GM12873 (cell line): ENCODE data around the gene MRPS5.

ENCODE experiments used
- CTCF ChIP-seq: IDR thresholded peaks from 2 replicates; pipeline ENCODE4 v1.5.1; 2012; ENCODE audit warnings: low read depth, mild to moderate bottlenecking, moderate library complexity, low read length, control low read depth; ENCODE audit not compliant: insufficient read depth; ENCODE audit errors: missing control alignments

MRPS5 gene

GRCh38 chr2:95042472-95043271 is 78.9 kb downstream of the MRPS5 start:
- no peak for TF ChIP-seq CTCF

- TF ChIP-seq CTCF: no peak
These were observed 79.7 kb downstream of the MRPS5 start for GRCh38 chr2:95041824-95042442.

GRCh38 chr2:95041060-95041823 is 80.4 kb downstream of the MRPS5 start:
- no peak for TF ChIP-seq CTCF

GRCh38 chr2:95040426-95040825 is 81.2 kb downstream of the MRPS5 start:
- no peak for TF ChIP-seq CTCF

GRCh38 chr2:95039978-95040377 is 81.6 kb downstream of the MRPS5 start:
- TF ChIP-seq CTCF: no peak

GRCh38 chr2:95039363-95039762 is 82.2 kb downstream of the MRPS5 start:
- TF ChIP-seq CTCF: no peak

- no peak for TF ChIP-seq CTCF
These were observed 82.8 kb downstream of the MRPS5 start for GRCh38 chr2:95038635-95039298.
